ENCODE measurements around the gene CDR2L. TPM values are rescaled to one million over a fixed set of nuclear protein-coding genes. Genes with fewer than 3 reads are reported as not detected.
"Not testable (repeated sequence)": the region's sequence is repeated elsewhere in the genome, so short reads cannot be mapped to it uniquely, and the experiment has no call there.

The CDR2L gene
- total RNA-seq, 2 experiments from 2014 or later: 0.31 to 0.40 TPM

DNA sequence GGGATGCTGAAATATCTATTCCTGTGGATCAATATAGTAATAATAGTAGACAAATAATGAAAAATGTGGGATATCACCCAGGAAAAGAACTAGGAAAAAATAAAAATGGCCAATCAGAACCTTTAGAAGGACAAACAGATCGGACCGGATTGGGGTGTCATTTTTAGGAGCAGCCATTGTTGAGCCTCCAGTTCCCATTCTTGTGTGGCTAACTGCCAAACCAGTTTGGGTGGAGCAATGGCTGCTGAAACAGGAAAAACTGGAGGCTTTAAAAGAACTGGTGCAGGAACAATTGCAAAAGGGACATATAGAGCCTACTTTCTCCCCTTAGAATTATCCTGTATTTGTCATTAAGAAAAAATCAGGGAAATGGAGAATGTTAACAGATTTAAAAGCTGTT, 39.2 kb downstream of the CDR2L start:
- peaks cover 33% of the 10 kb centered on the region for H3K4me1 Mint-ChIP-seq
- H3K4me3 Mint-ChIP-seq, CTCF ChIA-PET, H3K27ac Mint-ChIP-seq, POLR2A ChIA-PET, DNase-seq: not testable (repeated sequence)
- H3K27me3 Mint-ChIP-seq: peaks cover 12% of the 10 kb centered on the region
- H3K36me3 Mint-ChIP-seq (ENCODE audit: low read depth): peaks cover 40% of the 10 kb centered on the region
- peaks cover 30% of the 10 kb centered on the region for H3K9me3 Mint-ChIP-seq

GRCh38 chr17:75030161-75030560, 42.7 kb downstream of the CDR2L start:
- Mint-ChIP-seq H3K4me1 (peaks cover 37% of the 10 kb centered on the region), H3K4me3 (no peak overlapping the region), H3K27me3 (peaks cover 24% of the 10 kb centered on the region), H3K9me3 (peaks cover 20% of the 10 kb centered on the region), H3K27ac (no peak overlapping the region), H3K36me3 (ENCODE audit: low read depth) (peaks cover 13% of the 10 kb centered on the region)
- POLR2A ChIA-PET: no interaction called here
- CTCF ChIA-PET: no interaction called here
- no peak for DNase-seq

- Mint-ChIP-seq H3K4me3 (peak overlapping the region; percentile 49), H3K27me3 (peaks cover 17% of the 10 kb centered on the region), H3K4me1 (peaks cover 49% of the 10 kb centered on the region), H3K27ac (peak overlapping the region; percentile 63), H3K36me3 (ENCODE audit: low read depth) (peaks cover 10% of the 10 kb centered on the region), H3K9me3 (peaks cover 7% of the 10 kb centered on the region)
- peak; percentile 47 for DNase-seq
- CTCF ChIA-PET: interaction anchor here (0.5 to 1.6 kb wide), 8 partner anchors 9 to 546 kb away, joined by 3 to 9 read pairs (median 4); partner anchors contain the start of gene MRPL58
- POLR2A ChIA-PET: no interaction called here
Observed at GRCh38 chr17:75031972-75032719, 44.7 kb downstream of the CDR2L start.

- Mint-ChIP-seq H3K27ac (no peak overlapping the region), H3K4me3 (peak overlapping the region; percentile 49), H3K27me3 (peaks cover 17% of the 10 kb centered on the region), H3K36me3 (ENCODE audit: low read depth) (peaks cover 10% of the 10 kb centered on the region), H3K4me1 (peaks cover 53% of the 10 kb centered on the region), H3K9me3 (peaks cover 6% of the 10 kb centered on the region)
- POLR2A ChIA-PET: no interaction called here
- no peak for DNase-seq
- CTCF ChIA-PET: interaction anchor here (0.6 to 1.6 kb wide), 3 partner anchors 10 to 545 kb away, joined by 3 to 9 read pairs (median 4); no protein-coding TSS in a partner anchor
Observed at GRCh38 chr17:75032720-75033280, 45.4 kb downstream of the CDR2L start.

- H3K36me3 Mint-ChIP-seq (ENCODE audit: low read depth): peaks cover 15% of the 10 kb centered on the region
- DNase-seq: peak; percentile 75
- CTCF ChIA-PET: interaction anchor here (0.9 to 2.4 kb wide), 5 partner anchors 21 to 154 kb away, joined by 3 to 12 read pairs (median 4); partner anchors contain the start of gene MRPL58
- peak overlapping the region; percentile 99 for H3K27ac Mint-ChIP-seq
- peak overlapping the region; percentile 83 for H3K4me3 Mint-ChIP-seq
- POLR2A ChIA-PET: no interaction called here
- peaks cover 15% of the 10 kb centered on the region for H3K27me3 Mint-ChIP-seq
- H3K9me3 Mint-ChIP-seq: peaks cover 6% of the 10 kb centered on the region
- peaks cover 53% of the 10 kb centered on the region for H3K4me1 Mint-ChIP-seq
Observed at GRCh38 chr17:75033346-75034235, 46.2 kb downstream of the CDR2L start.

DNA sequence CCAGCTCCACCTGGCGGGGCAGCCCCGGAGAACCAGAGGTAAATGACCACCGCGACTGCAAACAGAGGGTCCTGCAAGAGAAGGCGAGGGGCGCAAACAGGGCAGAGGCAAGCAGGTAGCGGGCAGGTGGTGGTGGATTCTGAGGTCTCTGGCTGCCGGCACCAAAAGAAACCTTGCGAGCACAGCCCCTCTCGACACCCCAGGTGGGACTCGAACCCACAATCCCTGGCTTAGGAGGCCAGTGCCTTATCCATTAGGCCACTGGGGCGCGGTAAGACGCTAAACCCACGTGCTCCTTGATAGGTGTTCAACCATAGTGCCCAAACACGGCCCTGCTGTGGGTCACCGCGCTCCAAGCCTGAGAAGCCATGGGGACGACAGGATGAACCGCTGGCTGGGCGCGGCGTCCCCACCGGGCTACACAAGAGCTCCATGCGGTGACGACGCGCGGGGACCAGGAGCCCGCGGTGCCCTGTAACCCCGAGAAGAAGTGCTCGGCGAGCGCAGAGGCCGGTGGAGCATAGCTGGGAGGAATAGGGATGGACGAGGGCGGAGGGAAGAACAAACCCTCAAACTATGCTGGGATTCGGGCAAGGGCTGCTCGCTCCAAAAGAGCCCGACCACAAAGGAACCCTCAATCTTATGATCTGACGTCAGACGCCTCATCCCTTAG, 46.9 kb downstream of the CDR2L start:
- ChIA-PET CTCF (interaction anchor here (0.5 to 2.4 kb wide), 9 partner anchors 8 to 374 kb away, joined by 3 to 12 read pairs (median 3); partner anchors contain the start of gene MRPL58), POLR2A (interaction anchor here (0.7 kb wide), 1 partner anchor 50 kb away, joined by 6 read pairs; no protein-coding TSS in a partner anchor)
- H3K27me3 Mint-ChIP-seq: peaks cover 15% of the 10 kb centered on the region
- H3K27ac Mint-ChIP-seq: peak overlapping the region; percentile 99
- peaks cover 6% of the 10 kb centered on the region for H3K9me3 Mint-ChIP-seq
- H3K36me3 Mint-ChIP-seq (ENCODE audit: low read depth): peaks cover 20% of the 10 kb centered on the region
- DNase-seq: peak; percentile 79
- H3K4me3 Mint-ChIP-seq: peak overlapping the region; percentile 83
- H3K4me1 Mint-ChIP-seq: peaks cover 55% of the 10 kb centered on the region

DNA sequence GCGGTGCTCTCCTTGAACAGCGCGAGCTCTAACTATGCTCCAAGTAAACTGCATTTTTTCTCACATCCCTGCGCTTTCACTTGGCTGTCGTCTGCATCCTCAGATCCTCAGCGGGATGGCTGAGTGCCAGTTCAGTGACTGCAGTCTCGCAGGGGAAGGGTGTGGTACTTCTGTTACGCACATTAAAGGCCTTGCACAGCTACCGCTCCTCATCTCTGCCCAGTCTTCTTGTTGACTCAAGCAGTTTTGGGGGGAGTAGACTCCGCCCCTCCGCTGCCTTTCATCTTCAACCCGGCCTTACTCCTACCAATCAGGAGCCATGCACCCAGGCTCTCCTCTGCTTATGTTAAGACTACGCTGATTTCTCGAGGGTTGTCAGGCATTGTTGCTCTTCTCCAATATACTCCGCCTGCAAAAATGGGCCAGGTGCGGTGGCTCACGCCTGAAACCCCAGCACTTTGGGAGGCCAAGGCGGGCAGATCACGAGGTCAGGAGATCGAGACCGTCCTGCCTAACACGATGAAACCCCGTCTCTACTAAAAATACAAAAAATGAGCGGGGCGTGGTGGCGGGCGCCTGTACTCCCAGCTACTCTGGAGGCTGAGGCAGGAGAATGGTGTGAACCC, 49.3 kb downstream of the CDR2L start:
- ChIA-PET CTCF (interaction anchor here (0.9 to 1.0 kb wide), 2 partner anchors 10 to 25 kb away, joined by 3 to 4 read pairs; partner anchors contain the start of genes ATP5PD and MRPL58), POLR2A (interaction anchor here (0.5 kb wide), 1 partner anchor 13 kb away, joined by 3 read pairs; no protein-coding TSS in a partner anchor)
- Mint-ChIP-seq H3K4me1 (peaks cover 52% of the 10 kb centered on the region), H3K4me3 (peak overlapping the region; percentile 62), H3K27me3 (peaks cover 12% of the 10 kb centered on the region), H3K36me3 (ENCODE audit: low read depth) (peaks cover 33% of the 10 kb centered on the region), H3K27ac (peak overlapping the region; percentile 99), H3K9me3 (no peaks in the 10 kb centered on the region)
- DNase-seq: peak; percentile 89

DNA sequence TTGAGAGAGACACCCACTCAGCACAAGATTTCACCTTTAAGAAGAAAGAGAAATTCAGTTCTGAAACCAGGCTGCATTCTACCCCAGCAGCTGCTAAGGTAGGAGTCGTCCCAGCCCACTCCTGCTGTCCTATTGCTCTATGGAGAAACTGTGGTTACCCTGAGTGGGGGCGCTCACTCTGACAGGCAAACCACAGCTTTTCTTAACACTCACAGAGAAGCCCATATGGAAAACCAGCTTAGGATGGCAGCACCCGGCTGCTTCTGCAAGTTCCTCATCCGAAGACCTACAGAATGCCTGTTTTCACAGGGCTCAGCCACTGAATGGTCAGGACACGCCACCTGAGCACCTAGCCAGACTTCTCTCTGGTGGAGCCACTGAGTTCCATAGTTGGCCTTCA, 51.8 kb downstream of the CDR2L start:
- H3K27ac Mint-ChIP-seq: no peak overlapping the region
- peaks cover 3% of the 10 kb centered on the region for H3K27me3 Mint-ChIP-seq
- DNase-seq: no peak
- H3K36me3 Mint-ChIP-seq (ENCODE audit: low read depth): peaks cover 39% of the 10 kb centered on the region
- no peak overlapping the region for H3K4me3 Mint-ChIP-seq
- H3K9me3 Mint-ChIP-seq: no peaks in the 10 kb centered on the region
- peaks cover 34% of the 10 kb centered on the region for H3K4me1 Mint-ChIP-seq
- POLR2A ChIA-PET: no interaction called here
- CTCF ChIA-PET: interaction anchor here (0.9 to 1.2 kb wide), 4 partner anchors 20 to 231 kb away, joined by 3 to 5 read pairs (median 3); partner anchors contain the start of genes MIF4GD and MRPL58

GRCh38 chr17:75041656-75042280, 54.3 kb downstream of the CDR2L start:
- H3K4me1 Mint-ChIP-seq: peaks cover 29% of the 10 kb centered on the region
- CTCF ChIA-PET: interaction anchor here (0.6 to 1.5 kb wide), 6 partner anchors 7 to 761 kb away, joined by 3 to 4 read pairs (median 3); partner anchors contain the start of gene MRPL58
- H3K9me3 Mint-ChIP-seq: no peaks in the 10 kb centered on the region
- POLR2A ChIA-PET: interaction anchor here (0.6 kb wide), 1 partner anchor 67 kb away, joined by 3 read pairs; no protein-coding TSS in a partner anchor
- peaks cover 39% of the 10 kb centered on the region for H3K36me3 Mint-ChIP-seq (ENCODE audit: low read depth)
- no peak overlapping the region for H3K4me3 Mint-ChIP-seq
- H3K27me3 Mint-ChIP-seq: no peaks in the 10 kb centered on the region
- H3K27ac Mint-ChIP-seq: peak overlapping the region; percentile 62
- DNase-seq: no peak

- CTCF ChIA-PET: interaction anchor here (1.3 kb wide), 1 partner anchor 24 kb away, joined by 3 read pairs; no protein-coding TSS in a partner anchor
- H3K4me3 Mint-ChIP-seq, H3K27ac Mint-ChIP-seq, POLR2A ChIA-PET, H3K27me3 Mint-ChIP-seq, H3K9me3 Mint-ChIP-seq, DNase-seq: not testable (repeated sequence)
- H3K36me3 Mint-ChIP-seq (ENCODE audit: low read depth): peaks cover 31% of the 10 kb centered on the region
- H3K4me1 Mint-ChIP-seq: peaks cover 35% of the 10 kb centered on the region
Observed at GRCh38 chr17:75043789-75044188, 56.4 kb downstream of the CDR2L start.

DNA sequence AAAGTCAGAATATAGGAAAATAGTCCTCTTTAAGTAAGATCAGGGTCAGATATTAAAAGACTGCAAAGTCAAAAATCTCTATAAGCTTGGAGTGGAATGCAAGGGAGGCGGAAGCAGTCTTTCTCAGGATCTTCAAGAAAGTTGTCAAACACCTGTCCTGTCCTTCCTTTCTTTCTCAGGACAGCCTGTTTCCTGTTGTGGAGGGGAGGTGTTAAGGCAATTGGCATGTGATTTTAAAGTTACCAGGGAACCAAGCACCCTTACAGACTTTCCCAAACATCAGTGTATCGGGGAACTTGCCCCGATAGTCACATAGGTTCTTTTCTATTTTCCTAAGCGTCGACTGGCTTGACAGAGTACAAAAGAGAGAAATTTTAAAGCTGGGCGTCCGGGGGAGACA, 57.3 kb downstream of the CDR2L start:
- Mint-ChIP-seq H3K4me1 (peaks cover 42% of the 10 kb centered on the region), H3K9me3 (no peaks in the 10 kb centered on the region), H3K27ac (peak overlapping the region; percentile 66), H3K27me3 (no peaks in the 10 kb centered on the region), H3K4me3 (peak overlapping the region; percentile 37), H3K36me3 (ENCODE audit: low read depth) (peaks cover 31% of the 10 kb centered on the region)
- no peak for DNase-seq
- ChIA-PET CTCF (no interaction called here), POLR2A (no interaction called here)
